Head of caudate nucleus (tissue), 42 donors: ENCODE results near the gene DIS3L2.
"Not testable (repeated sequence)": the region's sequence is repeated elsewhere in the genome, so short reads cannot be mapped to it uniquely, and the experiment has no call there.

Experiments used
- DNase-seq, 42 donors: peaks; one replicate each; pipeline versions ENCODE4 v3.0.0 to v3.0.0-alpha.2; 2020 to 2021; ENCODE audit warnings: mixed read lengths in 7 of 42
- intact Hi-C: fragments of 100-400 bp; cut with DNase I; formaldehyde crosslinking; loops from one replicate; pipeline ENCODE4 v1.15.0; 2022

DIS3L2 gene

DNA sequence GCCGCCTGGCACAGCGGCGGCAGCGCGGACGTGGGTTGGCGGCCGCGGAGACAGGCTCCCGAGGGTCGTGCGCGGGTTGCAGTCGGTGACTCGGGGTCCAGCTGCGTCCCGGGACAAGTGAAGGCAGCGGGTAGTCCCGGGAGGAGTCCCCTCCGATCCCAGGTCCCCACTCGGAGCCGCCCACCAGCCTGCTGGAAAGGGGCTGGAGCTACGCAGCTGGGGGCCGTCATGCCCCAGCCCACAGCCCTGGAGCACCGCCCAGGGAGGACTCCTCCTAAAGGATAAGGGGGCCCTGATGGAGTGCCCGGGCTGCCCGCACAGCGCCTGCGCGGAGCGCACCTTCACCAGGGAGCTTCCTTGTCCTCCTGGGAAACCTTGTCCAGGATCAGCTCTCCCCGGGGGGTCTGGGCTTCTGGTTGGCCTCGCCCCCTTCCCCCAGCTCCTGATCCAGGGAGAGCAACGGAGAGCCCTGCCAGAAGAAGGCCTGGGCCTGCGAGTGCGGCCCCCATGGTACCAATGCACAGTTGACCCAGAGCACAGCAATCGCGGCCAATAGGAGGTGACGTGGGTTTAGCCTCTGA is 391.1 kb downstream of the DIS3L2 start:
- peak in 1 of 42 donors; percentile 3 for DNase-seq
- intact Hi-C loops = no loop called here

DNA sequence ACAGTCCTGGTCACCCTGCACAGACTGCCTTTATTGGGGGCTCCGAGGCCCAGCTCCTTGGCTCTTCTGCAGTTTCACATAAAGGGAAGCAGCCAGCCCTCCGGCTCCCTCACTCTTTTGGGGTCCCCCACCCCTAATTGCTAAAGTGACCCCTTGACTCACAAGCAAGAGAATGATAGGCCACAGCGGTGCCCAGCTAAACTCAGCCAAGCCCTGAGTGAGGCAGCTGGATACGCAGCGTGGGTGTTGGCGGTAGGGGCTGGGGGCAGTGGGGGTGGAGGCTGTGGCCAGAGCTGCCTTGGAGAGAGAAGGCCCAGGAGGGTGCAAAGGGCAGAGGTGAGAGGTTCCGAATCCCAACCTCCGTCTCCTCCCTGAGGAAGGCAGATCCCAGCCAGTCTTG is 391.6 kb downstream of the DIS3L2 start:
- intact Hi-C loops = no loop called here
- peak in 1 of 42 donors; percentile 4 for DNase-seq

DNA sequence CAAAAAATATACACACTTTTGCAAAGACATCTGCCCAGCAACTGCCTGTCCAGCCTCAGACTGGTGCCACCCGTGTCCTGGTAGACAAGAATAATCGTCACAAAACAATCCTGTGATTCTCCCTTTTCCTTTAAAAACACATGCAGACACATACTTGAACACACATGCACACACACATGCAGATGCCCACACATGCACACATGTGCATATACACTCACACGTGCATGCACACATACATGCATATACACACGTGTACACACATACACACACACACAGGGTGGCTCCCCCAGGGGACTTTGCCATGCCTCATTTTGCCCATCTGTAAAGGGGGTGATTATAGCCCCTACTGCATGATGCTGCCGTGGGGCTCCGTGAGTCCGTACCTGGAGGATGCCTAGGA is 392.1 kb downstream of the DIS3L2 start:
- intact Hi-C loops = no loop called here
- no peak for DNase-seq

DNA sequence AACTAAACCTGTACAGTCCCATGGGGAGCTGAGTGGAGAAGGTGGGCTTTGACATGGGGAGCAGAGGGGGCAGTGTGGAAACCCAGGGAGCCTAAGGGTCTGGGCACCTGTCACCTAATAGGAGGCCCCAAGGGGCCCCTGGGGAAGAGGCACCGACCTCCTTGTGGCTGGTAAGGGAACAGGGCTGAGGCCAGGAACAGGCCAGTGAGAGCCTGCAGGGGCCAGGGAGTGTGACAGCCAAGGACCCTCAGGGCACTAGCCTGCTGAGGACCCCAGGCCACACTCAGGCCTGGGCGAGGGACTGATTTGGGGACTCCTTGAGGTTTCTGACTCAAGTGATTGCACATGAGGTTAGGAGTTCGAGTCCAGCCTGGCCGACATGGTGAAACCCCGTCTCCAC is 392.6 kb downstream of the DIS3L2 start:
- peak in 1 of 42 donors; percentile 8 for DNase-seq
- intact Hi-C loops = no loop called here

DNA sequence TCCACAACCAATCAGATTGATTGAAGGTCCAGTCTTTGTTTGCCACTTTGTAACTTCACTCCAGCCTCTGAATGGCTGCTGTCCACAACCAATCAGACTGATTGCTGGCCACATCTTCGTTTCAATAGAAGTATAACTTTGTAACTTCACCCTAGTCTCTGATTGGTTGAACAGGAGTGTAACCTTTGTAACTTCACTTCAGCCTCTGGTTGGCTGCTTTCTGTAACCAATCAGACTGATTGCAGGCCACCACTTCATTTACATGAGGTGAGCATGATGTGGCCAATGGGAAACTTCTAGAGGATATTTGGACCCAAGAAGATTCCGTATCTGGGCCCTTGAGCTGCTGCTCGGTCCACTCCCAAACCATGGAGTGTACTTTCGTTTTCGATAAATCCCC is 400.1 kb downstream of the DIS3L2 start:
- intact Hi-C loops = no loop called here
- DNase-seq = no peak

DNA sequence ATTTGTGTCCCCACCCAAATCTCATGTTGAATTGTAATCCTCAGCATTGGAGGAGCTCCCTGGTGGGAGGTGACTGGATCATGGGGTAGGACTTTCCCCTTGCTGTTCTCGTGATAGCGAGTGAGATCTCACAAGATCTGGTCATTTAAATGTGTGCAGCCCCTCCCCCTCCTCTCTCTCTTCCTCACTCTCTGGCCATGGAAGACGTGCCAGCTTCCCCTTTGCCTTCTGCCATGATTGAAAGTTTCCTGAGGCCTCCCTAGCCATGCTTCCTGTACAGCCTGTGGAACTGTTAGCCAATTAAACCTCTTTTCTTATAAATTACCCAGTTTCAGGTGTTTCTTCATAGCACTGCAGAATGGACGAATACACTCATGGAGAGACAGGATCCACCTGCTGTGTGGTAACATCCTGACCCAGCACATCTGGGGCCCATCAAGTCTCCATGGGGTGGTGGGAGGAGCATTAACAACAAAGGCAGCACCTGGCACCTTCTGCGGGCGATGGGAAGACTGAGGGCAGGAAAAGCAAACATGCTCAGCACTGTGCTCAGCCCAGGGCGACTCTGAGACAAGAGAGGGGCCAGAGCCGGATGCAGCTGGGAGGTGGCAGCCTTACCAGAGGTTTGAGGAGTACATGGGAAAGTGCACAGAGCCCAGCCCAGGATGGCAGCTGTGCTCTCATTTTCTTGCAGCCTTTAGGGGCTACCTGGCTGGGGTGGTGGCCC is 400.8 kb downstream of the DIS3L2 start:
- DNase-seq = peak in 1 of 42 donors; percentile 3
- intact Hi-C loops = no loop called here

DNA sequence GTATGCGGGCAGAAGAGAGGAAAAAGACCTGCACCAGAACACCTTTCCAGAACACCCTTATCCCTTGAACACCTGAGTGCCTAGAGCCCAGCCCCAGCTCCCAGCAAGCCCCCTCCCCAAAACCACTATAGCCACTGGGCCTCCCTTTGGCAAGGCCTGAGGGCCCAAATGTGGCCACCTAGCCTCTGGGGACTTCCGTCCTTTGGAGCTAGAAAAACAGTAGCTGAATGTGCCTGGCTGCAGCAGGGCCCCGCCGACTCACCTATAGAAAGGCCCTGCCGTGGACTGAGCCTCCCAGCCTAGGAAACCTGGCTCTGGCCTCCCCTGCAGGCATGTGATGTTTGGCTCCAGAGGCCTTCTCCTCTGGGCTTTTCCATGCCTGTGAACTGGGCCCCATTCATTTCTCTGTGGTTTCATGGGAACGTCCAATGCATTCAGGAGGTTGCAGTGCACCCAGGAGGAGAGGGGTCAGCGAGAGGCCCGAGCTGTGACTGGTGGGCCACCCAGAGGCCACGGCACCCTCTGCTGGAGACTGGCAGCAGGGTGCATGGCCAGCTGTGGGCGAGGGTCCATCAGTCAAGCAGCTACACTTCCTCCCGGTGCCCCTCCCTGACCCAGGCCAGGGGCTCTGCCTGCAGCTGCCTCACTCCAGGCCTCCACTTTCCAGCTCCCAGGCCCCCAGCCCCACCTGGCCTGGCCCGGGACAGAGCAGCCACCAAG is 401.7 kb downstream of the DIS3L2 start:
- intact Hi-C loops = not testable (repeated sequence)

DNA sequence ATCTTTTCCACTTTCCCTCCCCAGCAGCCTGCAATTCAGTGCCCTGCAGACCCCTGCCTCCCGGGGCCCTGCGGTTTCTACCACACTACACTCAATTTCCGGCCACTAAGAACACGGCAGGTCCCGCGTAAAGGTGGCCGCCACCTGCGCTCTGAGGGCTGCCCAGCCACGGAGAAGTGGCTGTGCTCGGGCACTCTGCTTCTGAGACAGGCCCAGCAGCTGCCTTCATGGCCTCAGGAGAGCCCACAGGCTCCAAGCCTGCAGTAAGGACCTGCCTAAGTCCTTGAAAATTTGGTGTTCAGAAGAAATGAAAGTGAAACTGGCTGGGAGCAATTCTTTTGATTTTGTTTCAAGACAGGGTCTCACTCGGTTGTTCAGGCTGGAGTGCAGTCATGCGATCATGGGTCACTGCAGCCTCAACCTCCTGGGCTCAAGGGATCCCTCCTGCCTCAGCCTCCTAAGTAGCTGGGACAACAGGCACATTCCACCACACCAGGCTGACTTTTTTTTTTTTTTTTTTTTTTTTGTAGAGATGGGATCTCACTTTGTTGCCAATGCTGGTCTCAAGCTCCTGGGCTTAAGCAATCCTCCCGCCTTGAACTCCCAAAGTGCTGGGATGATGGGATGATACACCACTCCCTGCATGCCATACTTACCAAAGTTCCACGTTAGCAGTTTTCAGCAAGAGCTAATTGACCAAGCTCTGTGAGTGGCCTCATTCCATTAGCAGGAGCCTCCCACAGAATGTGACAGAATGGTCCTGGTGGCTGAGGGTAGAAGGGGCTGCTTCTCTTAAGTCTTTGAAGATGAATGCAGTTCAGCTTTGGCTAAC is 402.5 kb downstream of the DIS3L2 start:
- intact Hi-C loops = no loop called here

More for the DNA sequence above, 401.7 kb downstream of the DIS3L2 start:
- DNase-seq = peak in 1 of 42 donors; percentile 11

DNA sequence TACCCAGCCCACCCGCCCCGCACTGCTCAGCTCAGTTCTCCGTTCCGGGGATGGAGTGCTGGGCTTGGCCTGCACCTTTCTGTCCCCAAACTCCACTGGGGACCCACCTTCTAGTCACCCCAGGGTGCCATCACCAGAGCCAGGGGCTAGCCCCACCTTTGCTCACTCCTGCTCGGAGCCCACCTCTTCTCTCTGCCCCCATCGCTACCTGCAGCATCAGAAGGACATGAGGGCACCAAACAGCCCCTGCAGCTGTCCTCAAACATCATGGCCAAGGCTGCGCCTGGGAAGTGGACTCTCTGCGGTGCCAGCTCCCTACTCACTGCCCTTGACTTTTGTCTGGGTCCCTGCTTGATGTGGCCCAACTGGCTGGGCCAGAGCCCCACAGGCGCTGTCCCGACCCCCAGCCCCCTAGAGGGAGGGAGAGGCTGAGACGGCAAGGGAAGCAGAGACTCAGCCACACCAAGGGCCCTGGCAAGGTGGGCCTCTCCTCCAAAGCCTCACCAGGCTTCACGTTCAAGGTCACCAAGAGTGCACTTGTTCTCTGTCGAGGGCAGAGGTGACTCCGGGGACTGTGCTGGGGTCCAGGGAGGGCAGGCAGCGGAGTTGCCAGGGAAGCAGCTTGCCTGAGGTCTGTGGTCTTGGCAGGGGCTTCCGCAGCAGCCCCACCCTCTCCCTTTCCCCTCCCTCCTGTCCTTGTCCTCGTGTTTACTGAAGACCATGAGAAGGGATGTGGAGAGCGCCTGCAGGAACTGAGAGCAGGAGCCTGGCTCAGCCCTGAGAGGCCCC is 403.5 kb downstream of the DIS3L2 start:
- peak in 1 of 42 donors; percentile 7 for DNase-seq
- intact Hi-C loops = not testable (repeated sequence)

More for the DNA sequence above, 402.5 kb downstream of the DIS3L2 start:
- peak in 1 of 42 donors; percentile 8 for DNase-seq

DNA sequence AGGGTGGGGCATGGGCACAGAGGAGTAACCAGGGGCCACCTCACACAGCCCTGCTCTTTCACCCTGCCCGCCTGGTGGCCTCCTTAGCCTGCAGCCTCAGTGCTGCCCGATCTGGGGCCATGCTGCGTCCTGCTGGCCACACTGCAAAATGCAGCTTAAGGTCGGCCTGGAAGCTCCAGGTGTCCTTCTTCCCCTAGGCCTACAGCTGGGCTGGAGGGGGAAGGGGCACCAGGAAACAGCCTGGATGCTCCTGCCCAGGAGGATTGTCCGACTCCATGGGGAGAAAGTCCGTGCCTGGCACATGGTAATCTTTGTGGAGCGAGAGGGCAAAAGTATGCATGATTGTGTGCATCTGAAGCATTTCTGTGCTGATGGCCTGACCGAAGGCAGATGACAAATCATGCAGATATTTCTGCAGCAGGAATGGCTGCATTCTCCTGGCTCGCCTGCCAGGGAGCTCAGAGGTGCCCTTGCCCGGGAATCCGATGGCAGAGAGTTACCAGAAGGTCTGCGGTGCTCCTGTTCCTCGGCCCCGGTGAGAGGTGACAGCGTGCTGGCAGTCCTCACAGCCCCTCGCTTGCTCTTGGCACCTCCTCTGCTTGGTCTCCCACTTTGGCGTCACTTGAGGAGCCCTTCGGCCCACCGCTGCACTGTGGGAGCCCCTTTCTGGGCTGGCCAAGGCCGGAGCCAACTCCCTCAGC is 404.3 kb downstream of the DIS3L2 start:
- intact Hi-C loops = no loop called here
- DNase-seq = peak in 1 of 42 donors; percentile 5

DNA sequence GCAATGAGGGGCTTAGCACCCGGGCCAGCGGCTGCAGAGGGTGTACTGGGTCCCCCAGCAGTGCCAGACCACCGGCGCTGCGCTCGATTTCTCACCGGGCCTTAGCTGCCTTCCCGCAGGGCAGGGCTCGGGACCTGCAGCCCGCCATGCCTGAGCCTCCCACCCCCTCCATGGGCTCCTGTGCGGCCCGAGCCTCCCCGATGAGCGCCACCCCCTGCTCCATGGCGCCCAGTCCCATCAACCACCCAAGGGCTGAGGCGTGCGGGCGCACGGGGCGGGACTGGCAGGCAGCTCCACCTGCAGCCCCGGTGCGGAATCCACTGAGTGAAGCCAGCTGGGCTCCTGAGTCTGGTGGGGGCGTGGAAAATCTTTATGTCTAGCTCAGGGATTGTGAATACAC is 404.9 kb downstream of the DIS3L2 start:
- DNase-seq, intact Hi-C loops: not testable (repeated sequence)

DNA sequence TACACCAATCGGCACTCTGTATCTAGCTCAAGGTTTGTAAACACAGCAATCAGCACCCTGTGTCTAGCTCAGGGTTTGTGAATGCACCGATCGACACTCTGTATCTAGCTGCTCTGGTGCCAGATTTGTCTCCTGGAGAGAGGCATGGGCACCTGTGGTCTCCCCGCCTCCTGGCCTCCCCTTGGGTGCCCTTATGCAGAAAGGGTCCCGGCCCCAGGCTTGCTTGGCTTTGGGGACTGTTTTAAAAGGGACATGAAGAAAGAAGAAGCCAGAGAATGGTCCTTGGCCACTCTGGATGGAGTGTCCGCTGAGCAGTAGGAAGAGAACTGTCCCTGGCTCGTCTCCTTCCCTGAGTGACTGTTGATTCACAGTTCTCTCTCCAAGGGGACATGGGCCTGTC is 405.5 kb downstream of the DIS3L2 start:
- intact Hi-C loops = no loop called here

DNA sequence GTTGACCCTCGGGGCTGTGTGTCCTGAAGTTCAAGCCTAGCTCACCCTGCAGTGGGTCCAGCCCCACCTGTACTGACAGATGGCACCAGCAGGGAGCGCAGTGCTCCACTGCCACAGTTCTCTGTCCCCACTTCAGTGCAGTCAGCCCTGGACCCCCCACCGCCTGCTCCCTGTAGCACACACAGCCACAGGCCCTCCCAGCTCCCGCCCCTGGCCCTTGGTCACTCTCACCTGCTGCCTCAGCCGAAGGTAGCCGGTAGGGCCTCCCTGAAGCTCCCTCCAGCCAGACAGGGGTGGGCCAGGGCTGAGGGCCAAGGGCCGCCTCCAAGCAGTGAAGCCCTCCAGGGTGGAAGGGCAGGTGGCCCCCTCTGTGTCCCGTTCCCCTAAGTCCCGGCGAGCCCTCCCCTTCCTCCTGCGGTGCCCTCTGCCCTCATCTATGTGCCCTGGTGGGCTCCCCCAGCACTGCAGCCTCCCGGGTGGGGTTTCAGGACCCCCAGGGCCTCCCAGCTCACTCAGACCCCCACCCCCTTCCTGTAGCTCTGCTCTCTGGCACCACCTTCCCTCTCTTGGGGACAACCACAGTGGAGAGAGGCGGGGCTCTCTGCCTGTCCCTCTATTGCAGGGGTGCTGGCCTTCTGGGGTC is 406.2 kb downstream of the DIS3L2 start:
- intact Hi-C loops = no loop called here
- no peak for DNase-seq

More for the DNA sequence above, 405.5 kb downstream of the DIS3L2 start:
- no peak for DNase-seq

DNA sequence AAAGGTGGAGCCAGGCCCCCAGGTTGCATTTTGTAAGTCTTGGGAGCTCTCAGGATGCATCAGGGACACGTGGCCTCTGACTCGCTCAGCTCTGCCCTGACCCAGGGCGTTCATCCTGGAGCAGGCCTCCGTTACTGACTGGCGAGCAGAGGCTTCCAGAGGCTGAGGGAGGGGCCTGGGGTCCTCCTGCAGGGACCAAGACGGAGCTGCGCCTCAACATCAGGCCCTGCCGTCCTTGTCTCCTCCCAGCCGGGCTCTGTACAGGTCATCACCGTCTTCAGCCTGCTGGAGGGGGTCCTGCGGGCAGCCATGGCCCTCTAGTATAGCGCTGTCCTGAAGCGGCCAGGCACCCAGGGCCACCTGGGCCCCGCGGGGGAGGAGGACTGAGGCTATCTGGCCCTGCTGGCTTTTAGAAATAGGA is 406.8 kb downstream of the DIS3L2 start:
- intact Hi-C loops = no loop called here
- DNase-seq = no peak

DNA sequence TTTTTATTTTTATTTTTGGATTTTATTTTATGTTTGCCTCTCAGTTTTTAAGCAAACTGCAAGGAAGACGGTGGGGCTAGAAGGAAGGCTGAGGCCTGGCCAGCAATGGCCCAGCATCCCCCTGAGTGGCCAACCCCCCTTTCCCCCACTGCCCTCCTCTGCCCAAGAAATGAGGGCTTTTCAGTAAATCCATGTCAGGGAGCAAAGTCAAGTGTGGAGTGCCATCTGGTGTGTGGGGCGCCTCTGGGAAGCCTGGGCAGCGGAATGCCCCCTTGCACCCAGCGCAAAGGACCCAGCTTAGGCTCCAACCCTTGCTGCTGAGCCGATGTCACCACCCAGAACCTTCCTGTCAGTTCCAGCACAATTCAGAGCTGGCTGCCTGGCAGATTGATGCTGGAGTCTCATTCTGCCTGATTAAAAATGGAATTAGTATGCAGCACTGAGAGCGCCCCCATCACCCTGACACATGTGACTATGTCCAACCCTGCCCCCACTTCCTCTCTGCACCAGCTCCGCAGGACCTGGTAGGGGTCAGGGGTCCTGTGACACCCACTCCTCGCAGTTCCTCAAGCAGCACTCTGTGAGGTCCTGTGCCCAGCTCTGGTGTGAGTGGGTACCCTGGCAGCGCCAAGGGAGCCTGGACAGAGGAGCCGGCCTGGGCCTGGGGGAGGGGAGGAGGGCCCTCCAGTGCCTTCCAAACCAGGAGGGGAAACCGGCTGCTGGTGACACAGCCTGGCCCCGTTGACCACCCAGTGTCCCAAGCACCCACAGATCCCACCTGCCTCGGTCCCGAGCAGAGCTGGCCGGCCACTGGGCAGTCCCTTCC is 407.8 kb downstream of the DIS3L2 start:
- DNase-seq = peak in 14 of 42 donors; percentile 5 to 46 (median 17)
- intact Hi-C loops = no loop called here

DNA sequence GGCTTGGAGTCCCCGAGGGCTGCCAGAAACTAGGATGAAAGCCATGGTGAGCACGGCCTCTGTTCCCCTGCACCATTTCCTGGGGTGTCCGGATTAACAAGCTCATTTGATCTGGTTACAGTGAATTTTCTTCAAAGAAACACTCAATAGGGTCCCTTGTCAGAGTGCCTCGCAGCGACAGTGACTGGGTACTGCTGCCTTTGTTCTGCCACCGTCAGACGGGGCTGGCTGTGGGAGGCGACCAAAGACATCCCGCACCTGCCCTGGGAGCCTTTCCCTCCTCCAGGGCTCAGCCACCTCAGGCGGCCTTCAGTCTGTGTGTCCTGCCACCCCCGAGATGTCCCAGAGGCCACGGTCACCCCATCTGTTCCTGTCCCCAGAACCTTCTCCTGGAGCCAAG is 408.5 kb downstream of the DIS3L2 start:
- intact Hi-C loops = not testable (repeated sequence)
- DNase-seq = peak in 1 of 42 donors; percentile 7
